Neural progenitor cell (in vitro differentiated cells): ENCODE data around the gene ADRB1. TPM values are rescaled to one million over a fixed set of nuclear protein-coding genes. Genes with fewer than 3 reads are reported as not detected.

Experiments used
- DNase-seq: peaks from one replicate; pipeline ENCODE4 v3.0.0-alpha.2; 2016; ENCODE audit warnings: low spot score
- H2AFZ ChIP-seq: fragments of 200-600 bp; sonication (generic); replicated peaks from 2 replicates; pipeline ENCODE4 v1.6.1; 2016; ENCODE audit warnings: antibody characterized with exemption
- H3F3A ChIP-seq: fragments of 200-600 bp; sonication (generic); 2 replicates; pipeline ENCODE4 v1.6.1; 2016; ENCODE audit warnings: antibody characterized with exemption, low read depth
- H3K27ac ChIP-seq: fragments of 200-600 bp; sonication (generic); 2 replicates; pipeline ENCODE4 v1.5.1; 2016; ENCODE audit warnings: mild to moderate bottlenecking
- H3K27me3 ChIP-seq: fragments of 200-600 bp; sonication (generic); 2 replicates; pipeline ENCODE4 v1.6.1; 2016; ENCODE audit warnings: mild to moderate bottlenecking, moderate library complexity
- H3K36me3 ChIP-seq: fragments of 200-600 bp; sonication (generic); 2 replicates; pipeline ENCODE4 v1.5.1; 2016
- H3K4me1 ChIP-seq: fragments of 200-600 bp; sonication (generic); 2 replicates; pipeline ENCODE4 v1.6.1; 2016; ENCODE audit warnings: mixed run types
- H3K4me2 ChIP-seq: fragments of 200-600 bp; sonication (generic); 2 replicates; pipeline ENCODE4 v1.6.1; 2016
- H3K4me3 ChIP-seq: fragments of 200-600 bp; sonication (generic); 2 replicates; pipeline ENCODE4 v1.5.1; 2016
- H3K79me2 ChIP-seq: fragments of 200-600 bp; sonication (generic); 2 replicates; pipeline ENCODE4 v1.6.1; 2016; ENCODE audit warnings: low read depth
- H3K9ac ChIP-seq: fragments of 200-600 bp; sonication (generic); 2 replicates; pipeline ENCODE4 v1.6.1; 2016
- H3K9me3 ChIP-seq: fragments of 200-600 bp; sonication (generic); 2 replicates; pipeline ENCODE4 v1.5.1; 2016; ENCODE audit warnings: low read depth
- H4K20me1 ChIP-seq: fragments of 200-600 bp; sonication (generic); 2 replicates; pipeline ENCODE4 v1.6.1; 2016; ENCODE audit warnings: low read depth
- H3K27ac Mint-ChIP-seq: 3 replicates; pipeline ENCODE4 v1.8.0; 2021; ENCODE audit warnings: mixed read lengths
- H3K27me3 Mint-ChIP-seq: 2 replicates; pipeline ENCODE4 v1.8.0; 2022; ENCODE audit warnings: low read depth, mild to moderate bottlenecking, inconsistent platforms, moderate library complexity, mixed read lengths; ENCODE audit not compliant: insufficient read depth
- H3K36me3 Mint-ChIP-seq: 3 replicates; pipeline ENCODE4 v1.8.0; 2021; ENCODE audit warnings: mixed read lengths
- H3K4me1 Mint-ChIP-seq: 3 replicates; pipeline ENCODE4 v1.8.0; 2021; ENCODE audit warnings: mixed read lengths
- H3K4me3 Mint-ChIP-seq: 3 replicates; pipeline ENCODE4 v1.8.0; 2021; ENCODE audit warnings: mild to moderate bottlenecking, moderate library complexity, mixed read lengths
- H3K9me3 Mint-ChIP-seq: 3 replicates; pipeline ENCODE4 v1.8.0; 2020; ENCODE audit warnings: mixed read lengths
- EZH2 ChIP-seq: fragments of 200-600 bp; sonication (generic); IDR thresholded peaks from 2 replicates; pipeline ENCODE4 v1.6.1; 2017; ENCODE audit warnings: antibody characterized with exemption, mild to moderate bottlenecking, moderate library complexity
- EZH2phosphoT487 ChIP-seq: fragments of 200-600 bp; sonication (generic); IDR thresholded peaks from 2 replicates; pipeline ENCODE4 v1.6.1; 2017; ENCODE audit warnings: antibody characterized with exemption
- total RNA-seq: library from RNA; depleted of rRNA; stranded (reverse); fragments of >200 nt; gene quantifications from 2 replicates; pipeline ENCODE4 v1.2.3, GENCODE V29; 2015; ENCODE audit warnings: low replicate concordance
- TF ChIP-seq, protein P1 (sequence below): fragments of 200-600 bp; sonication (generic); IDR thresholded peaks from 2 replicates; pipeline ENCODE4 v1.5.1; 2017; ENCODE audit warnings: antibody characterized with exemption, mild to moderate bottlenecking

Gene ADRB1
- total RNA-seq, 1 donor from 2014 or later = not detected

DNA sequence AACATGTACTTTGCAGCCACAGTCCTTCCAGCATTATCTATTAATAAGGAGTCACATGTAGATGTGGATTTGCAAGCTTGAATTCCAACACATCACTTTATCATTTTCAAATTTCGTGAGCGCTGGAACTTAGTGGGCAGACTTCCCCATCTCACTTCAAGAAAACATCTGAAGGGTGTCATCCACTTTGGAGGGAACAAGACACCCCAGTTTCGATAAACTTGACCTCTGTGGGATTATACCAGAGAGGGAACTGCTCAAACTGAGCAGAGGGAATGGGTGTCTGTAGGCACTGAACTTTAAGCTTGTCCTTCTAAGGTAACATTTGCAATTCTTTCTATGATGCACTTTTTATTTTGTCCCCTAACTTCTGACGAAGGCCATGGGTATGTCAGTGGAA, 27.5 kb downstream of the ADRB1 start:
- Histone ChIP-seq H3K36me3 (no peaks in the 10 kb centered on the region), H3K27me3 (no peaks in the 10 kb centered on the region), H3K9me3 (no peaks in the 10 kb centered on the region), H3K27ac (no peak overlapping the region), H3K4me2 (no peak overlapping the region), H3K79me2 (no peaks in the 10 kb centered on the region), H4K20me1 (no peaks in the 10 kb centered on the region), H3K4me3 (no peak overlapping the region), H2AFZ (no peak overlapping the region), H3K9ac (no peak overlapping the region), H3F3A (no peaks in the 10 kb centered on the region), H3K4me1 (peaks cover 7% of the 10 kb centered on the region)
- no peaks in the 10 kb centered on the region for H3K36me3 Mint-ChIP-seq
- peaks cover 16% of the 10 kb centered on the region for H3K4me1 Mint-ChIP-seq
- H3K9me3 Mint-ChIP-seq = no peaks in the 10 kb centered on the region
- no peak overlapping the region for H3K4me3 Mint-ChIP-seq
- DNase-seq = no peak
- H3K27me3 Mint-ChIP-seq = peaks cover 6% of the 10 kb centered on the region
- H3K27ac Mint-ChIP-seq = no peak overlapping the region
- no peak for TF ChIP-seq EZH2phosphoT487

DNA sequence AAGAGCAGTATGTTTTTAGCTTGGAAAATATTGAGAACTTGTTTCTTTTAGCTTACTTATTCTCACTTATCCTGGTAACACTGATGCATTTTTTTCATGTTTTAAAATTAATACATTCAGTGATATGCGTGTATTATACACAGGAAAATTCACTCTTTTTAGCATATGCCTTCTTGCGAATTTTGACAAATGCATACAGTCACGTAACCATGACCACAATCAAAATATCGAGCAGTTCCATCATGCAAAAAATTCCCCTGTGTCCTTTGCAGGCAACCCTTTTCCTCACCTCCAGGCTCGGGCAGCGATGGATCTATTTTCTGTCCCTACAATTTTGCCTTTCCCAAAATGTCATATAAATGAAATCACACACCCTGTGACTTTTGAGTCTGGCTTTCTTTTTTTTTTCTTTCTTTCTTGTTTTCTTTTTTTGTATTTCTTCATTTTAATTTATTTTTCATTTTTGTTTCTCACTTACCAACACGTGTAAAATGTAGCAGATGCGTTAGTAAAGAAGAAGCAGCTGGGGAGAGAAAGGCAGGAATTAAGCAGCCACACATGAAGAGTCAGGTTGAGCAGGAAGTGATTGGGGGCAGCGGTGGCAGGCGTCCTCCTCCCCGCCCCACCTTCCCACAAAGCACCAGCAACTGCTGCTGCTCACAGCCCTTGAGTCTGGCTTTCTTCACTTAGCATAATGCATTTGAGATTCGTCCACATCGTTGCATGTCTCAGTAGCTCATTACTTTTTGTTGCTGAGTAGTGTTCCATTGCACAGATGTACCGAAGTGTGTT, 29.9 kb downstream of the ADRB1 start:
- H3K27me3 Mint-ChIP-seq = peaks cover 4% of the 10 kb centered on the region
- H3K4me1 Mint-ChIP-seq = peaks cover 6% of the 10 kb centered on the region
- H3K27ac Mint-ChIP-seq = no peak overlapping the region
- Histone ChIP-seq H3K36me3 (no peaks in the 10 kb centered on the region), H3K4me1 (no peaks in the 10 kb centered on the region), H3F3A (no peaks in the 10 kb centered on the region), H3K79me2 (no peaks in the 10 kb centered on the region), H3K4me3 (no peak overlapping the region), H3K9me3 (no peaks in the 10 kb centered on the region), H3K9ac (no peak overlapping the region), H2AFZ (no peak overlapping the region), H4K20me1 (no peaks in the 10 kb centered on the region), H3K27ac (no peak overlapping the region), H3K4me2 (no peak overlapping the region), H3K27me3 (no peaks in the 10 kb centered on the region)
- H3K36me3 Mint-ChIP-seq = no peaks in the 10 kb centered on the region
- no peak for DNase-seq
- no peak overlapping the region for H3K4me3 Mint-ChIP-seq
- TF ChIP-seq EZH2phosphoT487 = no peak
- TF ChIP-seq, protein P1, sequence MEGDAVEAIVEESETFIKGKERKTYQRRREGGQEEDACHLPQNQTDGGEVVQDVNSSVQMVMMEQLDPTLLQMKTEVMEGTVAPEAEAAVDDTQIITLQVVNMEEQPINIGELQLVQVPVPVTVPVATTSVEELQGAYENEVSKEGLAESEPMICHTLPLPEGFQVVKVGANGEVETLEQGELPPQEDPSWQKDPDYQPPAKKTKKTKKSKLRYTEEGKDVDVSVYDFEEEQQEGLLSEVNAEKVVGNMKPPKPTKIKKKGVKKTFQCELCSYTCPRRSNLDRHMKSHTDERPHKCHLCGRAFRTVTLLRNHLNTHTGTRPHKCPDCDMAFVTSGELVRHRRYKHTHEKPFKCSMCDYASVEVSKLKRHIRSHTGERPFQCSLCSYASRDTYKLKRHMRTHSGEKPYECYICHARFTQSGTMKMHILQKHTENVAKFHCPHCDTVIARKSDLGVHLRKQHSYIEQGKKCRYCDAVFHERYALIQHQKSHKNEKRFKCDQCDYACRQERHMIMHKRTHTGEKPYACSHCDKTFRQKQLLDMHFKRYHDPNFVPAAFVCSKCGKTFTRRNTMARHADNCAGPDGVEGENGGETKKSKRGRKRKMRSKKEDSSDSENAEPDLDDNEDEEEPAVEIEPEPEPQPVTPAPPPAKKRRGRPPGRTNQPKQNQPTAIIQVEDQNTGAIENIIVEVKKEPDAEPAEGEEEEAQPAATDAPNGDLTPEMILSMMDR = no peak
- TF ChIP-seq EZH2 = no peak
- peaks cover 2% of the 10 kb centered on the region for H3K9me3 Mint-ChIP-seq

DNA sequence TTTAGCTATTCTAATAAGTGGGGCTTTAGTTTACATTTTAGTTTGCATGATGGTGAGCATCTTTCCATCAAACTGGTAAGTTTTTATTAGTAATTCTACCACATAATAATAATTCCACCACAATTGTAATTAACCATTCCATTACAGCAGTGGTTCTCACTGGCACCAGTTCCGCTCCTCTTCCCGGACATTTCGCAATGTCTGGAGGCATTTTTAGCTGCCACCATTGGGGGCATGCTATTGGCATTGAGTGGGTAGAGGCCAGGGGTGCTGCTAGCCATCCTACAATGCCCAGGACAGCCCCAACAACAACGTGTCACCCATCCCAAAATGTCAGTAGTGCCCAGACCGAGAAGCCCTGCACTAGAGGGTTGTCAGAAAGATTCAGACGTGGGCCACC, 31.4 kb downstream of the ADRB1 start:
- H3K27ac ChIP-seq = no peak overlapping the region
- no peaks in the 10 kb centered on the region for H4K20me1 ChIP-seq
- no peaks in the 10 kb centered on the region for H3K4me1 ChIP-seq
- H3K79me2 ChIP-seq = no peaks in the 10 kb centered on the region
- TF ChIP-seq, protein P1 = no peak
- no peak for TF ChIP-seq EZH2phosphoT487
- no peak for DNase-seq
- no peak overlapping the region for H3K4me3 ChIP-seq
- H3K9me3 ChIP-seq = no peaks in the 10 kb centered on the region
- H3K36me3 Mint-ChIP-seq = no peaks in the 10 kb centered on the region
- no peak overlapping the region for H3K4me2 ChIP-seq
- H2AFZ ChIP-seq = no peak overlapping the region
- H3K27me3 Mint-ChIP-seq = peaks cover 4% of the 10 kb centered on the region
- peaks cover 4% of the 10 kb centered on the region for H3K9me3 Mint-ChIP-seq
- H3K4me3 Mint-ChIP-seq = no peak overlapping the region
- no peaks in the 10 kb centered on the region for H3K27me3 ChIP-seq
- H3K4me1 Mint-ChIP-seq = peaks cover 14% of the 10 kb centered on the region
- H3K9ac ChIP-seq = no peak overlapping the region
- no peak overlapping the region for H3K27ac Mint-ChIP-seq
- no peaks in the 10 kb centered on the region for H3F3A ChIP-seq
- no peaks in the 10 kb centered on the region for H3K36me3 ChIP-seq

DNA sequence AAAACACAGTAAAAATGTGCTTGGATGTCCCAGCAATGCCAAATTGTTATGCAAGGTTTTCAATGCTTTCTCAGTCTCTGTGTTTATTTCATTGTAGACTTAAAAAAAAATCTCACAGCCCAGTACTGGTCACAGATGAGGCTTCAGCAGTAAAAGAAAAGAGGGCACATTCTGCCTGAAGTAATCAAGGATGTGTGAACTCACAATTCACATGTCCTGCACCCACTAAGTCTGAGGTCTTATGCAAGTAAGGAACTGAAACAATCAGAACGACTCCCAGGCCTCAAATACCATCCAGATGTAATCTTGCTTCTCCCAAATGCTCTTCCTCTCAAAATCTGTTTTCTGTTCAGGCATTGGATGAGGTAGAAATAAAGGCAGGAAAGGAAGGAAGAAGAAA, 33.7 kb downstream of the ADRB1 start:
- Histone ChIP-seq H3K36me3 (no peaks in the 10 kb centered on the region), H3K4me2 (no peak overlapping the region), H3K27ac (no peak overlapping the region), H2AFZ (no peak overlapping the region), H3K9me3 (no peaks in the 10 kb centered on the region), H3F3A (no peaks in the 10 kb centered on the region), H3K4me3 (no peak overlapping the region), H3K4me1 (no peaks in the 10 kb centered on the region), H3K79me2 (no peaks in the 10 kb centered on the region), H3K9ac (no peak overlapping the region), H3K27me3 (no peaks in the 10 kb centered on the region), H4K20me1 (no peaks in the 10 kb centered on the region)
- DNase-seq = no peak
- H3K27me3 Mint-ChIP-seq = peaks cover 4% of the 10 kb centered on the region
- TF ChIP-seq, protein P1 = no peak
- TF ChIP-seq EZH2 (no peak), EZH2phosphoT487 (no peak)
- H3K27ac Mint-ChIP-seq = no peak overlapping the region
- no peaks in the 10 kb centered on the region for H3K36me3 Mint-ChIP-seq
- H3K9me3 Mint-ChIP-seq = peaks cover 4% of the 10 kb centered on the region
- H3K4me1 Mint-ChIP-seq = peaks cover 11% of the 10 kb centered on the region
- H3K4me3 Mint-ChIP-seq = no peak overlapping the region
